NCI-H345 (cell line): ENCODE data around the gene LRMDA.

Experiments used
- DNase-seq: peaks from one replicate; lab custom pipeline; 2025; lab: John Stamatoyannopoulos, UW

The LRMDA gene

DNA sequence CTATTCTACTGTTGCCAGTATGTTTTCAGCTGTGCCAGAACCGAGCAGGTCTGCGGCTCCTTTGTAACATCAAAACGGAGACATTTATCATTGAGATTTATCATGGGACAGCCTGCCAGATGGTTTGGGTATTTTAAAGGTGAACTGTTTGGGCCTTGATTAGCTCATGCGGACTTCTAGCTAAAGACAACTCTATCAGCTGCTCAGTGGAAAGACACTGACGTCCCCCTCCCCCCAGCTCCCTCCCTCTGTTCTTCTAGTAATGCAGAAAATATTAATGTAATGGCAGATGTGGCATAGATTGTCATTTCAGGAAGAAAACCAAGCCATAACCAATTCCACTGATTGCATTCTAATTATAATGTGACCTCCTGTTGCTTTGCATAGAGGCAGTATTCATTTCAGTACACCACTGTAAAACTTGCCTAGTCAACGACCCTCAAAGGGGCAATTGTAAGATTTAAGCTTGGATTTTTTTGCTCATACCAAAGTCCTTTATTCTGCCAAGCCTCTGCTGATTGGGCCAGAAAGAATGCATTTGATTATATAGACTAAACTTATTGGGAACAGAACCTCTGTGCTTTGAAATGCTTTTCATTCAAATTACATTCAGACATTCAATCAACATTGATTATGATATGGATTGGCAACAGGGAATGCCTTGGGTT is 966.8 kb downstream of the LRMDA start:
- no peak for DNase-seq

GRCh38 chr10:76399226-76399625 is 967.8 kb downstream of the LRMDA start:
- DNase-seq: no peak

GRCh38 chr10:76401006-76401405 is 969.6 kb downstream of the LRMDA start:
- DNase-seq: no peak

GRCh38 chr10:76403912-76404311 is 972.5 kb downstream of the LRMDA start:
- no peak for DNase-seq

- DNase-seq: no peak
These were observed 973.1 kb downstream of the LRMDA start for GRCh38 chr10:76404531-76404930.

DNA sequence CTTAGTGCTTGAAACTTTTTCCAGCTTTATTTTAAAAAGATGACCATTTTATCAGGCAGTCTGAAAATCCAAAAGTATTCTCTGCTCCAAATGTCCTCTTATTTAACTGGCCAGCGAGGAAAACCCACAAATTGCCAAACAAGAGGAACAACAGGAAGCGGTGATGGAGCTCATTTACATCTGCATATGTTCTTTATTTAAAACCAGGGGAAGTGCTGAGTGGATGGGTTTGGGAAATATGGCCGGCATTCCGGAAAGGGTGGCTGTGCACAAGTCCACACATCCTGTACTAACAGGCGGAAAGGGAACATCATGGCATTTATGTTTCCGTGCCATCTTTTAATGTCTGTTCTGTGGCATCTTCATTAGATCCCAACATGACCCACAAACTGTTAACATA is 974.5 kb downstream of the LRMDA start:
- no peak for DNase-seq

DNA sequence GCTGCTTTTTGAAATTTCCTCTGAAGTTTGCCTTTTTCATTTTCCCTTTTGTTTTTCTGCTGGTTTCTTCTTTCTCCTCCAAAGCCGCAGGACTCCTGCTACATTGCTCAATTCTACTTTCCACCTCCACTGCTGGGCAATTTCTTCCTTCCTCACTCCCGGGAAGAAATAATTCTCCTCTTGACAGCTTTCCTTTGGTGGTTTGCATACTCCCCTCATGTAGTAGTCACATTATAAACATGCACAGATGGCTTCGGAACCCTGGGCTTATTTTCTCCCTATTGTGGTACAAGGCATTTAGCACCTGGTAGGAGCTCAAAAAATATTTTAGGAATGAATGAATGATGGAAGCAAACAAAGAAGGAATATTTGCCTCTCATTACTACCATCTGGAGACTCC is 977.2 kb downstream of the LRMDA start:
- DNase-seq: no peak

- no peak for DNase-seq
These were observed 980.5 kb downstream of the LRMDA start for GRCh38 chr10:76411729-76412435.

DNA sequence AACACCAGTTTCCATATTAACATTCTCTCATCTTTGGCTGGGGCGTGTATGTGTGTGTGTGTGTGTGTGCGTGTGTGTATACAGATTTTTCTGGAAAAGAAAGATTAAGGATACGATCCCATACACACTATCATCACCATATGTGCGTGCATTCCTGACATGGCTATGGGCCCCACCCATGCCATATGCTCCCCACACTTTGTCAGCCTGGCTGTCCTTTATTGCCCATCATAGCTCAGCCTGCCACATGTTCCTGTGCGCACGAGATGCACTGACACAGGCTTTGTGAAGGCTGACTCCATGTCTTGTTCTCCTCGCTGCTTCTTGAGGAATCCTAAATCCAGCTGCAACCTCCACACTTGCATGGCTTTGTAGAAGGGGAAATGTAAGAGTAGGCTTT is 984.1 kb downstream of the LRMDA start:
- DNase-seq: no peak

GRCh38 chr10:76416642-76417041 is 985.2 kb downstream of the LRMDA start:
- no peak for DNase-seq

GRCh38 chr10:76420725-76421124 is 989.3 kb downstream of the LRMDA start:
- no peak for DNase-seq

- DNase-seq: no peak
These were observed 991.3 kb downstream of the LRMDA start for GRCh38 chr10:76422769-76423168.

DNA sequence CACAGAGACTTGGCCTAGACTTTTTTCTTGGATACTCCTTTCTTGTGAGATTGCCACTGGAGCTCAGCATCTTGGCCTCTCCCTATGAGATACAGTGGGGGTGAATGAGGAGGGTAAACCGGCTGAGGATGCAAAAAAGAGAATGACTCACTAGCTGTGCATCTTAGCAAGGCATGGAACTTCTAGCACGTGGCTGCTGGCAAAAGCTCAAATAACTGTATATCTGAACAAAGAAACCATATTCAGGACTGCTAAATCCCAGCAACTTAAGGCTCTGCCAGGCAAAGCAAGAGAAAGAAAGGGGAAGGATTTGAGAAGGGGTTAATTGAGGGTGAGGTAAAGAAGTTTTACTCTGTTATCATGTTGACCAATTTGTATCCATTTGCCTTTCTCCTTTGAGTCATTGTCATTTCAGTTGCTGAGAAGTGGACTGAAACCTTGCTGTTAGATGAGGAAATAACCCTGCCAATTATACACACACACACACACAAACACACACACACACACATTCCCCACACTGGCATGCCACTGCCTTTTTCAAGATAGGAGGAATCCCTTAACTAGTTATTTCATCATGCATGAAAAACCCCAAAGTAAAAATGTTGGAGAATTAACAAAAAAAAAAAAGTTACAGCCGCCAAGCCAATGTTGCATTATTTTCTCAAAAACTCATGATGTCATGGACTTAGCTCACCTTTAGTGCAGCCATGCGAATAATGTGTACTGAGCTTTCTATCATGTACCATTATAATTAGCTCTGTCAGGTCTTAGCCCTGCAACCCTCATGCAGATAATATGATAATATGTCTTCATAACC is 997.3 kb downstream of the LRMDA start:
- no peak for DNase-seq

GRCh38 chr10:76429368-76430060 is 998.1 kb downstream of the LRMDA start:
- no peak for DNase-seq

DNA sequence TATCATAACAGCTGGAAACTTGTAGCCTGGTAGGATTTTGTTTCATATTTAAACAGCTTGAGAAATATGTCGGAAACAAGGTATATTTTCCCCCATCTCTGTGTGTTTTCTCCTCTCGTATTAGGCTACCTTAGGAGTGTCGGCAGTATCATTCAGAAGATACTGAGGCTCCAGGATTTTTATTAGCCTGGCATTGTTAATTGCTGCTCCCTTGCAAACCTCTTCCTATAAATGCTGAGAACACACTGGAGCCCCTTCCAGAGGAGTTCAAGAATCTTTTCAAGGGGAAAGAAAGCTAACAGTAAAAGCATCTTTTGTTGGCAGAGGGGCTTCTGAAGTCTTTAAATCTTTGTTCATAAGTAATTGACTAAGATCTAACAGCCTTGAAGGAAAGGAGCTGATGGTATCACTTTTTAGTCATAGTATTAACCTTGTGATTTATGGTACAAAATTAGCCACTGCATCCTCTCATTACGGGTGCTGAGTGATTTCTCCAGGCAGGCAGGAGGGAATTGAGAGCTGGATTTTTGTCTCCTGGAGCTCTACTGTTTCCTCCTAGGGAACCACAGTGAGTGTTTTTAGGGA is 998.7 kb downstream of the LRMDA start:
- DNase-seq: no peak

DNA sequence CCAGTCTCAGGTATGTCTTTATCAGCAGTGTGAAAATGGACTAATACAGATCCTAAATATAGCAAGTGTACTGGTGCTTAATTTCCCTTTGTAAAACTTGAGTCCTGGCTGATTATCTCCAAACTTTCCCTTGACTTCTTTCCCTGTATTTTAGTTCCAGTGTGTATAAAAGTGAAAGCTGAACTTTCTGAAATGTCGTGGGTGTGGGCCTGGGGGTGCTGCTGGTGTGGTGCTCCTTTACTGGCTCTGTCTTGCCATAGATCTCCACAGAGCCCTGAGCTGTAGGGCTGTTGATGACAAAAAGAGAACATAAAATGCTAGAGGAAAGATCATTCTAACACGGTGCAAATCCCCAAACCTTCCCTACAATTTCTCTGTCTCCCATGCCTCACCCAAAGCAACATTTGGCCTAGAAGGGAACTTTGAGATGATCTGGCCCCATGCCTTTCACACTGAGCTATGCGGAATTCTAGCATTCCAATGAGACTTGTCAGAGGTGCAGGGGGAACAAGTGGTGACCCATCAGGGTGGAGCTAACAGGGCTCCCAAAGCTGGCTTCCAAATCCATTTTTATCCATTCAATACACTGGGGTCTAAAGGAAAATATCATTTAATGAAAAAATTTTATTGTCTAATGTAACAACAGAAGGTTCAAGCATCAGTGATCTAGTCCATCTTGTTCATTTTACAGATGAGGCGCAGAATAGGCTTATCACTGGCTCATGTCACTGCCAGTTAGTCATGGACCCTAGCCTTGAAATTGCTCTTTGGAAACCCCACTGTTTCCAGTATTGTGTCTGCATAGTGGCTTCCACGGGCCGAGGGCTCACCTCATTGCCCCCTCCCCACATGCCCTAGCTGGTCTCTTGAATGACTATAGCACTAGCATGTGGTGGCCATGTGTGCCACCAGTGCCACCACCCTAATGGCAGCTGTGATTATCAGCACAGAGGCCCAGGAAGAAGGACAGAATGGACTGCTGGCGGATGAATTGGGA is 1000.9 kb downstream of the LRMDA start:
- DNase-seq: no peak

DNA sequence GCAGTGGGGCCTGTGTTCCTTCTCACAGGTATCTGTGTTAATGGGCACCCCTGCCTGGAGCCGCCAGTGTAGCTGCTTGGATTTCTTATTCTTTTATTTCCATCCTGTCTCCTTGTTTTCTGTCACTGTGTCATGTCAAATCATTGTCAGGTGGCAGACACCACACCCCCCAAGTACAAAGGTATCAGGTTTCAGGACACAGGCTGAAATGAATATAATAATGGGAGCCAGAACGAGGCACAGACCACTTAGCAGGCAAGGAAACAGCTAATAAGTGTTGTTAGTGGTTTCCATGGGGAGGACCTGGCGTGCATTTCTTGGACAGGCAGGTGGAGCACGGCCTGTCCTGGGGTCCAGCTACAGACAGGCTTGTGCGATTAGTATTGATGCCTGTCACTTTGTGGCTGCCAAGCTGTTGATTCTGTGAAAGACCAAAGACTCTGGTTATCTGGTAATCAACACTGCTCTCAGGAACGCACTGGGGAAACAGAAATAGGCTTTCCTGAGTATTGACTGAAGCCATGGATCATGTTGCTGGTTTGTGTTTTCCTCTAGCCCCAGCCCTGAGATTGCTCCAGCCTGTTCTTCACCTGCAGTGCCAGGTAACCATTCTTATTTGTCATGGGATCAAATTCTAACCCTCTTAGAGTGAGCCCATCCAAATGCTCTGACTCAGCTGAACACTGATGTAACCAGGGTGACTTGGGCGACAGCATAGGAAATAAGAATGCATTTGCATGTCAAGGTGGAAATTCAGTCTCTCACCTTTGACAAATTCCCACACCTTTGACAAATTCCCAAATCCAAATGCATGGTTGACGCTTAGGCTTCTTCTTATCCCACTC is 1002.0 kb downstream of the LRMDA start:
- peak; percentile 83 for DNase-seq

DNA sequence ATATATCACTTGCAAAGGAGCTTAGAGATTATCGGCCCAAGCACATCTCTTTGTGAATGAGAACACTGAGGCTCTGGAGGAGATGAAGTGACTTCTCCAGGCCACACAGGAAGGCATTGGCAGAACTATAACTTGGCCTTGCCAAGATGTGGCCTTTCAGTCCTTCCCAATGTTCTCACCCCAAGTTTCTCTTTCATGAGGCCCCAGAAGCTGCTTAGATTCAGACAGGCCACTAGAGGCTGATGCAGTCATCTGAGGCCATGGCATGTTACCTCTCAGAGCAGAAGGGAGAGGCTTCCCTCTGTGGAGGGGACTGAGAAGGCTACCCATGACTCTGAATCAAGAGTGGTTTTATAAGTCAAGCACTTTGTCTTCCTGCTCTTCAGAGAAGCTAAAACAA is 1003.7 kb downstream of the LRMDA start:
- DNase-seq: no peak

DNA sequence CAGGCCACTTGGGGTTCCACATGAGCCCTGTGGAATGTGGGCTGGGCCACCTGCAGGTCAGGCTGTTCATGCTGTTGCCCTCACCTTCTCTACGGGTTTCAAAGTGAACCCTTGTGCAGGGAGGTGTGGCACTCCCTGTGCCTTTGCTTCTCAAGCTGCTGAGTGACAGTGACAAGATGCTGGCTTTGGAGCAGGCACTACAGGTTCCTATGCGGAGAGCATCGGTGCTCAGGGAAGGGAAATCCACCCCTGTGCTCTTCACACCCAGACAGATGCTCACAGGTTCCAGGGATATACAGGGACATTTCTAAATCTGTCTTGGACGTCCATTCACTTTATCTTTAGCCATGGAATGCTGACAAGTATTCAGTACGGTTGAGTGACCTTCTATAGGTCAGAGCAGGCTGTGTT is 1005.0 kb downstream of the LRMDA start:
- no peak for DNase-seq

GRCh38 chr10:76436981-76437380 is 1005.6 kb downstream of the LRMDA start:
- DNase-seq: no peak
